Activated T-helper 2 cell treated with anti-CD3 and anti-CD28 coated beads, Interferon-gamma antibody, Interleukin-2, Interleukin-4, amounts not matched to agents 10 μg/mL and 5 μg/mL and 100 μg/mL, durations not matched to agents 14 hours and 24 hours and 36 hours (primary cell): ENCODE measurements around the gene TCHP. TPM values are rescaled to one million over a fixed set of nuclear protein-coding genes. Genes with fewer than 3 reads are reported as not detected.
A peak's percentile ranks its signal among the peaks of the same experiment; 100 is the strongest.
"Not testable (repeated sequence)": the region's sequence is repeated elsewhere in the genome, so short reads cannot be mapped to it uniquely, and the experiment has no call there.

Source experiments
- DNase-seq: peaks from one replicate; pipeline ENCODE4 v3.0.0; 2021; ENCODE audit warnings: low spot score
- H3K27ac Mint-ChIP-seq: one replicate; pipeline ENCODE4 v1.8.0; 2021; ENCODE audit warnings: mixed read lengths
- H3K27me3 Mint-ChIP-seq: one replicate; pipeline ENCODE4 v1.8.0; 2021; ENCODE audit warnings: low read depth, mixed read lengths
- H3K36me3 Mint-ChIP-seq: one replicate; pipeline ENCODE4 v1.8.0; 2021; ENCODE audit warnings: low read depth, mixed read lengths
- H3K4me1 Mint-ChIP-seq: one replicate; pipeline ENCODE4 v1.8.0; 2021; ENCODE audit warnings: low read depth, mixed read lengths
- H3K4me3 Mint-ChIP-seq: one replicate; pipeline ENCODE4 v1.8.0; 2021; ENCODE audit warnings: low read depth, mild to moderate bottlenecking, moderate library complexity, mixed read lengths
- H3K9me3 Mint-ChIP-seq: one replicate; pipeline ENCODE4 v1.8.0; 2021; ENCODE audit warnings: mixed read lengths
- intact Hi-C: fragments of 100-400 bp; cut with micrococcal nuclease; formaldehyde crosslinking; loops from one replicate; pipeline ENCODE4 v1.15.1; 2023
- total RNA-seq: library from RNA; stranded (reverse); gene quantifications from 2 replicates; pipeline ENCODE4 v1.2.3, GENCODE V29; 2022

The TCHP gene
- total RNA-seq, 1 donor from 2014 or later: 32.6 TPM

DNA sequence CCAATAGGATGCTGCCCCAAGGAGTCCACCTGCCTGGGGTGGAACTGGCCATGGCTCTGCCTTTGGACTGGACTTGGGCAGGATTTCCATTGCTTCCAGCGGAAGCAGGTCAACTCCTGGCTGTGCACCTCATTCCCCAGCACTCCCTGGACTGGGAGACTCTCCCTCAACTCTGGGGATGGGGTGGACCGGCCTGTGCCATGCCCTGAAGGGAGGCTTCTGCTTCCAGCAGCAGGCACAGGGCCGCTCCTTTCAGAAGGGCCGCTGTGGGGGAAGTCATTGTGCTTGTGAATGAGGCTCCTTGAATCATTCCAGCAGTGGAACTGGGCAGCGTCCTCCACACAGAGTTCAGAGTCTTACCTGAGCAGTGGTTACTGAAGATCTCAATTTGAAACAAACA is 23.0 kb downstream of the TCHP start:
- H3K4me1 Mint-ChIP-seq: no peaks in the 10 kb centered on the region
- no peaks in the 10 kb centered on the region for H3K27me3 Mint-ChIP-seq
- H3K4me3 Mint-ChIP-seq: no peak overlapping the region
- H3K9me3 Mint-ChIP-seq: no peaks in the 10 kb centered on the region
- intact Hi-C loops: no loop called here
- H3K36me3 Mint-ChIP-seq: peaks cover 35% of the 10 kb centered on the region
- H3K27ac Mint-ChIP-seq: no peak overlapping the region
- DNase-seq: no peak

DNA sequence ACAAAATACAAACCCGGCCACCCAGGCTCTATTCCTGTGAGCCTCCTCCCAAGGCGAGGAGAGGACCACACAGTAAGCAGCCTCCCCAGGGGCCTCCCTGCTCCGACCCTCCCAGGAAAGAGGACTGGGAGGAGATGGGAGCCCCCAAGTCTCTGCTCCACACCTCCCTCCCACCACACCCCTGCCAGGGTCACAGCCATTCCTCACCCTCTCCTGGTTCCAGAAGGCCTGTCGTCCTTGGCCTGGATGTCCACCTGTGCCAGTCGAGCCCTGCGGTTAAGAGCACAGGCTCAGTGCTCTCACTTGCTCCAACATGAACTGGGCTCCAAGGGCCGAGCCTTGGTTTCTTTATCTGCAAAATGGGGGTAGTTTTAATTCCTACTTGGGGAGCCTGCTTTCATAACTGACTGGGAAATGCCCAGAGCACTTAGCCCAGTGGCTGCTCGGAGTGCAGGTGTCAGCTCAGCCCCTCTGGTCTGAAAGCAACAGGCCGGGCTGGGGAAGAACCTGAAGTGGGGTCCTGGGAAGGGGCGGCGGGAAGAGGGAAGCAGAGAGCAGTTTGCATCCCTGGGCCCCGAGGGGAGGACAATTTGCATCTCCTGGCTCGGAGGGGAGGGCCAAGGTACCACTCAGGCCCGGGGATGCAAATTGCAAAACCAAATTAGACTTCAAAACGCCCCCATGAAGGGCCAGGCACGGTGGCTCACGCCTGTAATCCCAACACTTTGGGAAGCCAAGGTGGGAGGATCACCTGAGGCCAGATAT is 23.6 kb downstream of the TCHP start:
- H3K36me3 Mint-ChIP-seq: peaks cover 33% of the 10 kb centered on the region
- no peak for DNase-seq
- no peak overlapping the region for H3K4me3 Mint-ChIP-seq
- no peak overlapping the region for H3K27ac Mint-ChIP-seq
- intact Hi-C loops: no loop called here
- H3K4me1 Mint-ChIP-seq: no peaks in the 10 kb centered on the region
- H3K9me3 Mint-ChIP-seq: no peaks in the 10 kb centered on the region
- H3K27me3 Mint-ChIP-seq: no peaks in the 10 kb centered on the region

DNA sequence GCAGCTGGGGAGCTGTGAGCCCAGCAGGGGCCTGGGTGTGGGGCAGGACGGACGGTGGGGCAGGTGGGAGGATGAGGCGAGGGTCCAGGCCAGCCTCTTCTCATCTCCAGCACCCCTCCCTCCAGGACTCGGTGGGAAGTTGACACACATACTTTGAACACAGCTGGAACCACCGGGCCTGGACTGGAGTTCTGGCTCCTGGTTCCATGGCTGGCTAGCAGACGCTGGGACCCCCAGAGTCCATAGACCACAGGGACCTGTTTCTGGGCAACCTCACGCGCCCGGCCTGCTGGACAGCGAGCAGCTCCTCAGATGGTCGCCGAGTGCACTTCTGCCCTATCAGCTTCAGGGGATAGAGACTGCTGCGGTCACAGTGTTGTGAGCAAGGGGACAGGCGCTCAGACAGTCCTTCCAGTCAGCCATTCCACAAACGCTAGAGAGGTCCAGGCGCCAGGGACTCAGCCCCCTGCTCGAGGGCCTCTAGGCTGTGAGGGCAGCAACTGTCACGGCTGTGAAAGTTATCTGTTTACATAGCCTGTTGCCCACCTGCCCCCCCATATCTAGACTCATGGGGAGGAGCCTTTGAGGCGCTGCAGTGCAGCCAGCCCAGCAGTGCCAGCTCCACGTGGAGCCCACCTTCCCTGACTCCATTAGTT is 25.2 kb downstream of the TCHP start:
- no peak overlapping the region for H3K27ac Mint-ChIP-seq
- no peaks in the 10 kb centered on the region for H3K9me3 Mint-ChIP-seq
- intact Hi-C loops: loop anchor here (5.0 kb wide), 1 partner anchor 73 kb away; no protein-coding TSS in a partner anchor
- peaks cover 29% of the 10 kb centered on the region for H3K36me3 Mint-ChIP-seq
- no peaks in the 10 kb centered on the region for H3K4me1 Mint-ChIP-seq
- H3K4me3 Mint-ChIP-seq: no peak overlapping the region
- no peak for DNase-seq
- H3K27me3 Mint-ChIP-seq: no peaks in the 10 kb centered on the region

DNA sequence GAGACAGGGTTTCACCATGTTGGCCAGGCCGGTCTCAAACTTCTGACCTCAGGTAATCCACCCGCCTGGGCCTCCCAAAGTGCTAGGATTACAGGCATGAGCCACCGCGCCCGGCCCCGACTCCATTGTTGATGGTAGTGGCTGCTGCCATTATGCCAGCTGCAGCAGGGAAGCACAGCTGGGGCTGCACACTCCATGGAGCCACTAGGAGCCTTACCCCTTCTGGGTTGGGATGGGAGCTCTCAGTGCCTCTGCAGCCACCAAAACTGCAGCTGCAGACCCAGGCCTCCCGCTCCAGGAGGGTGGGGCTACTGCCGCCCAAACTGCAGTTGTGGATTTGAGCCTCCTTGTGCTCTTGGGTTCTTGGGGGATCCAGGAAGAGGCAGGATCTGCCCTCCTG is 25.9 kb downstream of the TCHP start:
- Mint-ChIP-seq H3K27me3 (no peaks in the 10 kb centered on the region), H3K27ac (no peak overlapping the region)
- intact Hi-C loops: loop anchor here (5.0 kb wide), 1 partner anchor 74 kb away; no protein-coding TSS in a partner anchor

DNA sequence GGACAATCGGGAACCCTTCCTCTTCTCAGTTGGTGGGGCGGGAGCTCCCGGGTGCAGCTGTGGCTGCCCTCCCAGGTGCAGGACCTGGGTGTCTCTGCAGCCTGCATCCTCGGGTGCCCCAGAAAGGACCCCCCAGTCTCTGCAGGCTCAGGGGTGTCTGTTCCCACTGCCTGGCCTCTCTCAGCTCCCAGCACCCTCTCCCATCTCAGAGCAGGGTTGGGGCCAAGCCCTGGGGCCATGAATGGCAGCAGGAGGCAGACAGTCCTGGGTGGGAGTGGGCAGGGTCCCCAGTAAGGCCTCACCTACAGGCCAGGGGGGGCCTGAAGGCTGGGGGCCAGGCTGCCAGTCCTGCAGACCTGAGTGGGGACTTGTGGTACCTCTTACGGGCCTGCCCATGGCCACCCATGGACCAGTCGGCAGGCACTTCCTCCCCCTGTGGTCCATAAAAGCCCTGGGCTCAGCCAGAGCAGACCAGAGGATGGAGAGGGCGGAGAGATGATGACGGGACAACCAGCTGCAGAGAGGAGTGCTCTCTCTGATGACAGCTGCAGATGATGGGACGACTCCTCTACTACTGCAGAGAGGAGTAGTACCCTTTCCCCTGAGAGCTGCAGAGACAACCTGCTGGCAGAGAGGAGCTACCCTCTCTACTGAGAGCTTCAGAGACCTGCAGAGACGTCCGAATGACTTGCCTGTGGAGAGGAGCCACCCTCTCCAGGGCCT is 26.6 kb downstream of the TCHP start:
- intact Hi-C loops: loop anchor here (5.0 kb wide), 1 partner anchor 74 kb away; no protein-coding TSS in a partner anchor
- H3K4me1 Mint-ChIP-seq: no peaks in the 10 kb centered on the region
- H3K27ac Mint-ChIP-seq: no peak overlapping the region
- H3K9me3 Mint-ChIP-seq: no peaks in the 10 kb centered on the region
- no peak overlapping the region for H3K4me3 Mint-ChIP-seq
- DNase-seq: no peak
- H3K36me3 Mint-ChIP-seq: peaks cover 26% of the 10 kb centered on the region
- H3K27me3 Mint-ChIP-seq: no peaks in the 10 kb centered on the region

More for the DNA sequence above, 25.9 kb downstream of the TCHP start:
- Mint-ChIP-seq H3K36me3 (peaks cover 24% of the 10 kb centered on the region), H3K4me3 (no peak overlapping the region), H3K4me1 (no peaks in the 10 kb centered on the region), H3K9me3 (no peaks in the 10 kb centered on the region)
- no peak for DNase-seq

DNA sequence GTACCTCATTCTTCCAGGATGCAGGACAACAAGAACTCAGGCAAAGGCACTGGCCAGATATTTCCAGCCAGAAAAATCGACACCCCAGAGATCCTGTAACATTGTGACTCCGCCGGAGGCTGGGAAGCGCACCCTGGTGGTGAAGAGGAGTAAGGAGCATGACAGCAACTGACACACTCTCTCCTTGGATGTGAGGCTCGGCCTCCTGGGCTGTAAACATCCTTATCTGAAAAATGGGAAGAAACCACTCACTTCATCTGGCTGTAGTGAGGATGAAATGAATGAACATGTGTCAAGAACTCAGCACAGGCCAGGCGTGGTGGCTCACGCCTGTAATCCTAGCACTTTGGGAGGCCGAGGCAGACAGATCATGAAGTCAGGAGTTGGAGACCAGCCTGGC is 27.5 kb downstream of the TCHP start:
- Mint-ChIP-seq H3K4me1 (no peaks in the 10 kb centered on the region), H3K36me3 (peaks cover 36% of the 10 kb centered on the region), H3K27me3 (no peaks in the 10 kb centered on the region), H3K9me3 (no peaks in the 10 kb centered on the region), H3K27ac (no peak overlapping the region), H3K4me3 (no peak overlapping the region)
- intact Hi-C loops: loop anchor here (5.0 kb wide), 1 partner anchor 75 kb away; no protein-coding TSS in a partner anchor
- DNase-seq: peak; percentile 16

DNA sequence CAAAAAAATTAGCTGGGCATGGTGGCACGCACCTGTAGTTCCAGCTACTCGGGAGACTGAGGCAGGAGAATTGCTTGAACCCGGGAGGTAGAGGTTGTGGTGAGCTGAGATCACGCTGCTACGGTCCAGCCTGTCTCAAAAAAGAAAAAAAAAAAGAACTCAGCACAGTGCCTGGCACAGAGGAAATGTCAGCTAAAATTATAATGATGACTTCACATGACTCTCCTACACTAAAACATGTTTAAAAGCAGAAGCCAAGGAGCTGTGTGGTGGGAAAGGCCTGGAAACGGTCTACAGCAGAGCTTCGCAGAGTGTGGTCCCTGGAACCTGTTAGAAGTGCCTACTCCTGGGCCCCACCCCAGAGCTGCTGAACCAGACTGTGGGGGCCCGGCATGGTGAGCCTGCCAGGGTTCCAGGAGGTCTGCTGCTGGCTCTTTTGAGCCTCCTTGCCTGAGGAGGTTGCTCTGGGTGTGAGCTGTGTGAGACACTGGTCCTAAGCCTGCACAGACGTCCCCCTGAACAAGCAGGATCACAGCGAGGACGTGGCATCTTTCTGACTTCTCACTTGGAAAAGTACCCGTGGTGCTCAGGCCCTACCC is 28.1 kb downstream of the TCHP start:
- H3K27ac Mint-ChIP-seq: no peak overlapping the region
- DNase-seq: no peak
- peaks cover 42% of the 10 kb centered on the region for H3K36me3 Mint-ChIP-seq
- no peak overlapping the region for H3K4me3 Mint-ChIP-seq
- H3K9me3 Mint-ChIP-seq: no peaks in the 10 kb centered on the region
- H3K27me3 Mint-ChIP-seq: no peaks in the 10 kb centered on the region
- H3K4me1 Mint-ChIP-seq: no peaks in the 10 kb centered on the region
- intact Hi-C loops: loop anchor here (5.0 kb wide), 1 partner anchor 76 kb away; no protein-coding TSS in a partner anchor

DNA sequence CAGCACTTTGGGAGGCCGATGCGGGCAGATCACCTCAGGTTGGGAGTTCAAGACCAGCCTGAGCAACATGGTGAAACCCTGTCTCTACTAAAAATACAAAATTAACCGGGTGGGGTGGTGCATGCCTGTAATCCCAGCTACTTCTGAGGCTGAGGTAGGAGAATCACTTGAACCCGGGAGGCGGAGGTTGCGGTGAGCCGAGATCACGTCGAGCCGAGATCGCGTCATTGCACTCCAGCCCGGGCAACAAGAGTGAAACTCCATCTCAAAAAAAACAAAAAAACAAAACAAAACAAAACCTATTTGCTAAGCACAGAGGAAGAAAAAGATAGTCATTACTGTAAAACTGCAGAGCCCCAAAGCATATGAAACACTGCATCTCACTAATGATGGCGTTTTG is 29.3 kb downstream of the TCHP start:
- DNase-seq, H3K9me3 Mint-ChIP-seq, H3K27ac Mint-ChIP-seq, H3K4me1 Mint-ChIP-seq, H3K4me3 Mint-ChIP-seq, H3K27me3 Mint-ChIP-seq: not testable (repeated sequence)
- intact Hi-C loops: loop anchor here (5.0 kb wide), 1 partner anchor 77 kb away; no protein-coding TSS in a partner anchor
- H3K36me3 Mint-ChIP-seq: peaks cover 49% of the 10 kb centered on the region

DNA sequence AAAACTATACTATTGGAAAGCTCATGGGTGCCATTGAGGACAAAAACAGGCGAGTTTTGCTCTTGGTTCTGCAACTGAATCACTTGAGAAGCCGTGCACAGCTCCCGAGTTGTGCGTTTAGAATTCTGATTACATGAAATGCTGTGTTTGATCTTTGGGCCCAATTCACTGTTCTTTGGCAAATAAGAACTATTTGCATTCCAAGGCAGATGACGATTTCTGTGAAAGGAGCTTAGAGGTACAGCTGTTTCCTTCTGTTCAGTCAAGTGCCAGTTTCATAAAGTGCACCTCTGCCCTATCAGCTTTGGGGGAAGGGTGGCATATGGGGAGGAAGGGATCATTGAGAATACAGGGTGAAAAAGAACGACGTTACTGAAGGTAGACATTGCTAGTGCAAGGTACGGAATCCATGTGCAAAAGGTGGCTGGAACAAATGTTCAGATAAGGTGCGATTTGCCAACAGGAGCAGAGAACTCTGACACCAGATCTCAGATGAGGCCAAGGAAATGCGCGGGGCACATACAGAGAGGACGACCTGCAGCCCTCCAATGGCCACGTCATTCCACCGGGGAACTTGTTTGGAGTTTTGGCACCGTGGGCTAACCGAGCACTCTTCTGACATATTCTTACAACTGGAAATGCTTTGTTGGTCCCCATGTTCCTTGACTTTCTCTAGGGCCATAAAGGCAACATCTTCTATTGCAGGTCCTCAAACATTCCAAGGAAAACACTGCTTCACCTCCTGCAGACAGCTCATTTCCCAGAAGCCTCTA is 30.1 kb downstream of the TCHP start:
- no peaks in the 10 kb centered on the region for H3K4me1 Mint-ChIP-seq
- H3K9me3 Mint-ChIP-seq: no peaks in the 10 kb centered on the region
- no peaks in the 10 kb centered on the region for H3K27me3 Mint-ChIP-seq
- no peak overlapping the region for H3K4me3 Mint-ChIP-seq
- no peak overlapping the region for H3K27ac Mint-ChIP-seq
- peaks cover 47% of the 10 kb centered on the region for H3K36me3 Mint-ChIP-seq
- DNase-seq: no peak
- intact Hi-C loops: no loop called here

DNA sequence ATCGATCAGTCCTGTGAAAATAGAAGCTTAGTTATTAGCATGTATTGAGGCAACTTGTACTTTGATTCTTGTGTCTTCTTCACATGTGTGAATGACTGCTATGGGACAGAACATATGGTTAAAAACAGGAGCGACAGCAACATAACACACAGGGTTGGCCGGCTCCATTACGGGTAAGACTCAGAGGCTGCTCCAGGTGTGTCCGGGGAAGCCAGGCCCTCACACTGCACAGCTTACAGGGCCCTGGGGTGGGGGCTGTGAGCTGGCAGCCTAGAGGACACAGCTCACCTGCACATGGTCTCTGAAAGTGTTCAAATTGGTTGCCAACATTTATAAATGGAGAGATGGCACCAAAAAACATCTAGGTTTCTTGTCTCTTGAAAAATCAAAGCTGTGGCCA is 31.1 kb downstream of the TCHP start:
- no peaks in the 10 kb centered on the region for H3K27me3 Mint-ChIP-seq
- intact Hi-C loops: no loop called here
- H3K4me3 Mint-ChIP-seq: no peak overlapping the region
- no peaks in the 10 kb centered on the region for H3K9me3 Mint-ChIP-seq
- no peaks in the 10 kb centered on the region for H3K4me1 Mint-ChIP-seq
- no peak overlapping the region for H3K27ac Mint-ChIP-seq
- no peak for DNase-seq
- H3K36me3 Mint-ChIP-seq: peaks cover 55% of the 10 kb centered on the region

DNA sequence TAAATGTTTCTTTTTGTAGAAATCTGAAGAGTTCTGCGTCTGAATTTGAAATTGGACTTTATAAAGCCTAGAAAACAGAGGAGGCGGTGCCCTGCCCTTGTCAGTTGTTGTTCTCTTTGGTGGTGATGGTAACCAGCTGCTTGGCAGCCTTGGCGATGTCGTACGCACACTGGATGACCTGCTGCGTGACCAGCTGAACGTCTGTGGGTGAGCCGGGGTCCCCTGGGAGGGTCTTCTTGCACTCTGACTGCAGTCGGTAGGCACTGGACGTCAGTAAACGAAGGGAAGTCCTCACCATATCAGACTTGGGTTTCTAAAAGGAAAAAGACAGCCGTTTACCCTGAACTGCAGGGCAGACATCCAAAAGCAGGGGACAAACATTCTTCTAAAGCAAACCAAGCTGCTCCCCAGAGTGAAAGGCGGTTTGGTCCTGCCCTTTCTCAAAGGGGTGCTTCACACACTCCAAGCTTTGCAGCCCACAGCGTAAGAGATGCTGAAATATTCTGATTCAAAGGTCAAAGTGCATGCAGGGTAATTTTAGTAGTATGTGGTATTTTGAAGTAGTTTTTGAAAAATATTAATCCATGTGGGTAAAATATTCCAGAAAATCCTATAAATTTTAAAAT is 32.9 kb downstream of the TCHP start:
- Mint-ChIP-seq H3K4me1 (no peaks in the 10 kb centered on the region), H3K27ac (no peak overlapping the region), H3K4me3 (no peak overlapping the region), H3K27me3 (no peaks in the 10 kb centered on the region), H3K36me3 (peaks cover 67% of the 10 kb centered on the region), H3K9me3 (no peaks in the 10 kb centered on the region)
- DNase-seq: no peak
- intact Hi-C loops: no loop called here

DNA sequence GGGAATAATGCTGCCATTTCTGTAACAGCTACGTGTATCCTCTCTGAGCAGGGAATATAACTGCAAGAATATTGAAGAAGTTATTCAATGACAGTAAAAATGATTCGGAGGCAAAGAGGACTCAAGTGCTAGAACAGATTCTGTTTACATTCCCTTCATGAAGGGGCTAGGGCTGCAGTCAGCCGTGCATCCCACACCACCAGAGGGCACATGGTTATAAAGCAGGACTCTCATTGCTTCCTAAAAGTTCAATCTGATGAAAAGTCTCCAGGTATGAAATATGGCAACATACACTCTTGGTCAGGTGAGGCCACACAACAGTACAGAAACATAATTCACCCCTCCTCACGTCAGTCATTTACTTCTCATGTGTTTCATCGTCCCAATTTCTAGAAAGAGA is 34.0 kb downstream of the TCHP start:
- Mint-ChIP-seq H3K9me3 (no peaks in the 10 kb centered on the region), H3K27ac (no peak overlapping the region), H3K4me3 (no peak overlapping the region), H3K36me3 (peaks cover 76% of the 10 kb centered on the region), H3K27me3 (no peaks in the 10 kb centered on the region), H3K4me1 (no peaks in the 10 kb centered on the region)
- intact Hi-C loops: no loop called here
- no peak for DNase-seq
